GM18505 (cell line): ENCODE results near the gene RYR1.
"Not testable (repeated sequence)": the region's sequence is repeated elsewhere in the genome, so short reads cannot be mapped to it uniquely, and the experiment has no call there.

Source experiments
- ATAC-seq: cut with Tn5 transposase; IDR thresholded peaks from one replicate; pipeline ENCODE4 v1.9.1; 2021; ENCODE audit not compliant: unreplicated experiment
- POLR2A ChIP-seq: IDR thresholded peaks from 4 replicates; pipeline ENCODE4 v1.6.1; 2011; ENCODE audit warnings: borderline replicate concordance; ENCODE audit not compliant: insufficient read depth, insufficient read length; ENCODE audit errors: extremely low read depth

The RYR1 gene

GRCh38 chr19:38506375-38506722 is 72.9 kb downstream of the RYR1 start:
- no peak for ATAC-seq
- TF ChIP-seq POLR2A = no peak

- no peak for TF ChIP-seq POLR2A
- ATAC-seq = peak; percentile 67
These were observed 73.4 kb downstream of the RYR1 start for GRCh38 chr19:38506723-38507550.

DNA sequence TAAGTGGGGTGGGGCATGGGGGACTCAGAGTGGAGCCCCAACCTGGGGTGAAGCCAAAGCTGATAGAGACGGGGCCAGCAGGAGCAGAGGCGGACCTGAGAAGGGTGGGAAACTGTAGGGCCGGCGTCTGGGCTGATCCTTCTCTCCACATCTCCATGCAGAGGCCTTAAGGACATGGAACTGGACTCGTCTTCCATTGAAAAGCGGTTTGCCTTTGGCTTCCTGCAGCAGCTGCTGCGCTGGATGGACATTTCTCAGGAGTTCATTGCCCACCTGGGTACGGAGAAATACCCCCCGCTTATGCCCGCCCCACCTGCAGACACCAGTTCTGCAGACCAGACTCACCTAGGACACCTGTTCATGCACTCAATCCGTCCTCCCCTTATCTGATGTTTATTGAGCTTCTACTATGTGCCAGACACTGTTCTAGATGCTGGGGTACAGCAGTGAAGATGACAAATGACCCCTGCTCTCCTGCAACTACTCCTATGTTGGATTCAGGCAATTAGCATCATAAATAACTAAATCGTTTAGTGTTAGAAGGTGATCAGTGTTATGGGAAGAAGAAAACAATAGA is 74.1 kb downstream of the RYR1 start:
- ATAC-seq = no peak
- no peak for TF ChIP-seq POLR2A

GRCh38 chr19:38508507-38508906 is 75.0 kb downstream of the RYR1 start:
- ATAC-seq = no peak
- TF ChIP-seq POLR2A = no peak

GRCh38 chr19:38509027-38509426 is 75.5 kb downstream of the RYR1 start:
- no peak for ATAC-seq
- no peak for TF ChIP-seq POLR2A

DNA sequence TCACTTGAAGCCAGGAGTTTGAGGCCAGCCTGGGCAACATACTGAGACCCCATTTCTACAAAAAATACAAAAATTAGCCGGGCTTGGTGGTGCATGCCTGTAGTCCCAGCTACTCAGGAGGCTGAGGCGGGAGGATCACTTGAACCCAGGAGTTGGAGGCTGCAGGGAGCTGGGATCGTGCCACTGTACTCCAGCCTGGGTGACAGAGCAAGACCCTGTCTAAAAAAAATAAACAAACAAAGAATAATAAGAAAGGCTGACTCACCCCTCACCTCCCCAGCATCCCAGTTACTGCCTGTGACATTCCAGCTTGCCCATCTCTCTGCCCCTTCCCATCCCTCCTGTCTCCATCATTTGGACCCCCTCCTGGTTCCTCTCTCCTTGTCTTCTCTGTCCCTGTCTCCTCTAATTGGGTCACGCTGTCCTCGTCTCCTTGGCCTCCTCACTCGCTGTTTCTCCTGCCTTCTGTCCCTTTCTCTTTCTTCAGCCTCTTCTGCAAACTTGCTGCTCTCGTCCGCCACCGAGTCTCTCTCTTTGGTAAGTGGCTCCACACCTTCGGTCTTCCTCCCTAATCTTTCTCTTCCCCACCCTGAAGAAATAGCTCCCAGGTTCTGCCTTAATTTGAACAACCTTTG is 77.7 kb downstream of the RYR1 start:
- ATAC-seq = no peak
- TF ChIP-seq POLR2A = no peak

- no peak for ATAC-seq
- no peak for TF ChIP-seq POLR2A
These were observed 78.8 kb downstream of the RYR1 start for GRCh38 chr19:38512277-38512676.

- ATAC-seq = not testable (repeated sequence)
These were observed 79.7 kb downstream of the RYR1 start for GRCh38 chr19:38513156-38513555.

DNA sequence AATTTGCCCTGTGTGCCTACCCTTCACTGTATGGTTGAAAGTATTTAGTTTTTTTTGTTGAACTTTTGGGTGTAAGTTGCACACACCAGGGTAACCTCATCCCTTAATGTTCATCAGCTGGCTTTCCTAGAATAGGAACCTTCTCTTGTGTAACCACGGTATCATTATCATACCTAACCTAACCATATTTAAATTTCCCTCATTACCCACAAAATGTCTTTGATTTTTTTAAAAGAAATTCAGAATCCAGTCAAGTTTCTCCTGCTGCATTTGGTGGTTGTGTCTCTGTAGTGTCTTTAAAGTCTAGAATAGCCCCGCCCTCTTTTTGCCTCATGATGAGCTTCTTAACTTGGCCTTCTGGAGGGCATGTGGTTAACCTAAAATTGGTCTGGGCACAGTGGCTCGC is 80.3 kb downstream of the RYR1 start:
- no peak for TF ChIP-seq POLR2A
- ATAC-seq = no peak

- TF ChIP-seq POLR2A = no peak
- ATAC-seq = peak; percentile 52
These were observed 81.5 kb downstream of the RYR1 start for GRCh38 chr19:38514812-38515633.

DNA sequence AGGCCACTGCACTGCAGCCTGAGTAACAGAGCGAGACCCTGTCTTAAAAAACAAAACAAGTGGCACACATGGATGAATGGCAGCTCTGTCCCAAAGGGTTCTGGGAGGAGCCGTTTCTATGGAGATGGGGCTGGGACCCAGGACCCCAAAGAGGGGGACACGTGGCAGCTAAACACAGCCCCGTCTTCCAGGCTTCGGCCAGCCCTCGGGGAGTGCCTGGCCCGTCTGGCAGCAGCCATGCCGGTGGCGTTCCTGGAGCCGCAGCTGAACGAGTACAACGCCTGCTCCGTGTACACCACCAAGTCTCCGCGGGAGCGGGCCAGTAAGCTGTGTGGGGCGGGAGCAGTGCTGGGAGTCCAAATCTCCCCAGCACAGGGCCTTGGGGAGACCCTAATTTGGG is 82.4 kb downstream of the RYR1 start:
- ATAC-seq = no peak

GRCh38 chr19:38516802-38517201 is 83.3 kb downstream of the RYR1 start:
- TF ChIP-seq POLR2A = no peak
- no peak for ATAC-seq

More for the DNA sequence above, 82.4 kb downstream of the RYR1 start:
- no peak for TF ChIP-seq POLR2A

GRCh38 chr19:38517321-38517720 is 83.8 kb downstream of the RYR1 start:
- TF ChIP-seq POLR2A = no peak
- no peak for ATAC-seq

- ATAC-seq = not testable (repeated sequence)
These were observed 84.5 kb downstream of the RYR1 start for GRCh38 chr19:38517980-38518379.
